Small intestine (tissue), 7 donors: Measurements from ENCODE around the gene TMPRSS7. TPM values are rescaled to one million over a fixed set of nuclear protein-coding genes. Genes with fewer than 3 reads are reported as not detected.

Source experiments
- DNase-seq, 2 donors: peaks; one replicate each; pipeline versions ENCODE4 v3.0.0 to v3.0.0-alpha.2; 2013
- FAIRE-seq: peaks from 2 replicates; lab custom pipeline; 2012; peaks lifted over from hg19 to GRCh38; lab: Jason Lieb, UNC
- H3K27ac ChIP-seq, 3 donors: one replicate each; pipeline ENCODE4 v1.5.1; 2013; ENCODE audit warnings: low read length in 2 of 3, mild to moderate bottlenecking in 2 of 3, control low read depth in 1 of 3, inconsistent platforms in 1 of 3, low read depth in 1 of 3, moderate library complexity in 1 of 3
- H3K27me3 ChIP-seq, 3 donors: one replicate each; pipeline ENCODE4 v1.6.1; 2013; ENCODE audit warnings: low read length in 3 of 3, inconsistent platforms in 1 of 3; ENCODE audit not compliant: control insufficient read depth in 3 of 3, insufficient read depth in 3 of 3
- H3K36me3 ChIP-seq, 3 donors: one replicate each; pipeline ENCODE4 v1.6.1; 2013; ENCODE audit warnings: low read length in 3 of 3, inconsistent platforms in 1 of 3, low read depth in 1 of 3, mild to moderate bottlenecking in 1 of 3, moderate library complexity in 1 of 3; ENCODE audit not compliant: control insufficient read depth in 3 of 3, insufficient read depth in 2 of 3
- H3K4me1 ChIP-seq, 3 donors: one replicate each; pipeline ENCODE4 v1.6.1; 2013; ENCODE audit warnings: low read length in 2 of 3, inconsistent platforms in 1 of 3, low read depth in 1 of 3, mild to moderate bottlenecking in 1 of 3, moderate library complexity in 1 of 3; ENCODE audit not compliant: control insufficient read depth in 3 of 3, insufficient read depth in 2 of 3
- H3K4me3 ChIP-seq, 3 donors: one replicate each; pipeline ENCODE4 v1.5.1; 2013; ENCODE audit warnings: low read length in 3 of 3, control low read depth in 1 of 3, inconsistent platforms in 1 of 3, low read depth in 1 of 3, mild to moderate bottlenecking in 1 of 3, moderate library complexity in 1 of 3
- H3K9me3 ChIP-seq, 2 donors: one replicate each; pipeline ENCODE4 v1.6.1; 2013; ENCODE audit warnings: low read depth in 1 of 2, low read length in 1 of 2; ENCODE audit not compliant: control insufficient read depth in 2 of 2, insufficient read depth in 1 of 2
- WGBS, 3 donors: extraction: QIAGEN DNeasy Blood & Tissue Kit; methylation state at CpG; one replicate each; pipeline ENCODE4 v1.1.7; 2013; 5-methylcytosine and 5-hydroxymethylcytosine counted together
- polyA plus RNA-seq, 4 donors: library from polyadenylated mRNA; stranded (reverse) in 3 of 4; unstranded in 1 of 4; fragments of 200-250 nt in 3 of 4; fragments of 120-200 nt in 1 of 4; gene quantifications; one replicate each; pipeline versions ENCODE4 v1.2.1 to v1.2.3, GENCODE V29; 2013
- donor health status: healthy with polysubstance abuse.
- donor health status: control.
- donor health status: control.
- donor health status: Bipolar disorder and iron deficiency.
- donor health status: healthy.

Gene TMPRSS7
- polyA plus RNA-seq, 4 donors = 0.22 to 0.81 (median 0.31) TPM; not detected in 1

DNA sequence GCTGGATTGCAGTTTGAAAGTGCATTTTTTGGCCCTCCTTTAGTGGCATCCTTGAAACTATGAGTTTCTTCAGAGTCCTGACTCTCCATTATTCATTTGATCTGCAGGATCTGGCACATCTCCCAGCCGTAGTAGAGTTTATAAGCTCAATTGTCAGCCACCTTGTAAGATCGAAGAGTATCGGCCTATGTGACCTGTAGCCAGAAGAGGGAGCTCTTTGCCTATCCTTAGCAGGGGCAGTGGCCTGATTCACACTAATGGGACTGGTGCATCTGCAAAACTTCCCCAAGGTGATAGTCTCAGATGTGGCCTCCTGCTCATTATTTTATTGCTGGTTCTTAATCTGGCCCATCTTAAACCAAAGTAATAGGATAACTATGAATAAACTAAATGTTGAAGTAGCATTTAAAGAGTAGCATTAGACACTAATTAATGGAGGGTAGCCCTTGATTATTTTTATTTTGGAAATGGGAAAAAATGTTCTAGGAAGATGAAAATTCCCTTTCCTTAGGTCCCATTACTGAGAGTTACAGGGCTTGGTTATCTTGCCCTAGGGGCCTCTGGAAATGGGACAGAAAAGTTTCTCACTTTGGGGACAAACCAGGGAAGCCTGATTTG, 77.4 kb downstream of the TMPRSS7 start:
- DNase-seq (peak; percentile 68 to 74), FAIRE-seq (no peak)
- 9 to 13% (median 11%) methylated on average over 3 of the region's 3 CpGs for WGBS, 3 donors
- no peak overlapping the region for H3K4me3 ChIP-seq
- H3K27ac ChIP-seq = no peak overlapping the region
- H3K27me3 ChIP-seq = no peaks in the 10 kb centered on the region
- H3K9me3 ChIP-seq = no peaks in the 10 kb centered on the region
- H3K4me1 ChIP-seq = no peaks in the 10 kb centered on the region
- peaks cover 0 to 16% (median 0%) of the 10 kb centered on the region in 3 donors for H3K36me3 ChIP-seq

DNA sequence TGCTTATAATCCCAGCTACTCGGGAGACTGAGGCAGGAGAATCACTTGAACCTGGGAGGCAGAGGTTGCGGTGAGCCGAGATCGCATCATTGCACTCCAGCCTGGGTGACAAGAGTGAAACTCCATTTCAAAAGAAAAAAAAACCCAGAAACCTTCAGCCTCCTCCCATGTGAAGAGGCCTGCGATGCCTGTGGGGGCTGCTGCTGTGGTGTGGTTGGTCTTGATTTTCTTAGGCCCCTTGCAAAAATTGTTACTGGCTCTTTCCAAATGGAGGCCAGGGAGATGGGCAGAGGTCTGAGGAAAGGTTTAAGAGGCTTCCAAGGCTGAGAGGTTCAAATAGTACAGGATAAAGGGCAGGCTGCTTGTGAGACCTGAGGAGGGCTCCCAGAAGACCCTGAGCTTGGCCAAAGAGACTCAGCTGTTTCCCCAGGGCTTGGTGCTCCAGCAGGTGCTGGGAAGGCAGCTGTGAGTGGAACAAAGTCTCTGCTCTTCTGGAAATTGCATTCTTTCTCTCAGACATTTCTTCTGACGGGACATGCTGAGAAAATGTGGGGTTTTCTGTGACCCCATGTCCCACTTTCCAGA, 80.1 kb downstream of the TMPRSS7 start:
- Histone ChIP-seq H3K4me3 (no peak overlapping the region), H3K27ac (no peak overlapping the region), H3K4me1 (no peaks in the 10 kb centered on the region), H3K36me3 (peaks cover 0 to 17% (median 0%) of the 10 kb centered on the region in 3 donors), H3K27me3 (no peaks in the 10 kb centered on the region), H3K9me3 (no peaks in the 10 kb centered on the region)
- FAIRE-seq (no peak), DNase-seq (no peak)
- WGBS, 3 donors = 85 to 94% (median 90%) methylated on average over 6 of the region's 6 CpGs

DNA sequence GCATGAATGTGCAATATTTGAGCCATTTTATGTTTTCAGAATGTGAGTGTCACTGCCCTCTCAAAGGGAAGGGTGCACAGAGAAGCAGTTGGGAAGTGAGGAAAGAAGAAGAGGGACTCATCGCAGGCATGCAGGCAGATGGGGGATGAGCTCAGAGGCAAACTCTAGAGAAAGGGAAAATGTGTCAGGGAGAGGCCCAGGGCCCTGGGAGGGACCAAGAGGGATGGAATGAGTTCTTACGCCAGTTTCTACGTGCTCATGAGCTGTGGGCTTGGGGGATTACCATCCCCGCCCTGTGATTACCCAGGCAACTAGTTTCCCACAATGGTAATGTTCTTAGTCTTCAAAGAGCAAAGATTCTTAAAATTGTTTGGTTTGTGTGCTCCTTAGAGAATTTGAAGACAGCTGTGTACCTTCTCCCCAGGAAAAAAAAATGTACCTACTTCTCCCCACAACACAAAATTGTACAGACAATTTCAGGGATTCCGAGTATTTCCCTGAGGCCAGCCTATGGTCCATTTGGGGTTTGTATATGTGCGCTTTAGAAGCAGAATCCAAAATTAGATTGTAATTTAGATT, 80.7 kb downstream of the TMPRSS7 start:
- FAIRE-seq (no peak), DNase-seq (no peak)
- H3K9me3 ChIP-seq = no peaks in the 10 kb centered on the region
- 84 to 94% (median 87%) methylated on average over 6 of the region's 6 CpGs for WGBS, 3 donors
- peaks cover 0 to 17% (median 0%) of the 10 kb centered on the region in 3 donors for H3K36me3 ChIP-seq
- no peak overlapping the region for H3K27ac ChIP-seq
- H3K27me3 ChIP-seq = no peaks in the 10 kb centered on the region
- no peaks in the 10 kb centered on the region for H3K4me1 ChIP-seq
- H3K4me3 ChIP-seq = no peak overlapping the region

DNA sequence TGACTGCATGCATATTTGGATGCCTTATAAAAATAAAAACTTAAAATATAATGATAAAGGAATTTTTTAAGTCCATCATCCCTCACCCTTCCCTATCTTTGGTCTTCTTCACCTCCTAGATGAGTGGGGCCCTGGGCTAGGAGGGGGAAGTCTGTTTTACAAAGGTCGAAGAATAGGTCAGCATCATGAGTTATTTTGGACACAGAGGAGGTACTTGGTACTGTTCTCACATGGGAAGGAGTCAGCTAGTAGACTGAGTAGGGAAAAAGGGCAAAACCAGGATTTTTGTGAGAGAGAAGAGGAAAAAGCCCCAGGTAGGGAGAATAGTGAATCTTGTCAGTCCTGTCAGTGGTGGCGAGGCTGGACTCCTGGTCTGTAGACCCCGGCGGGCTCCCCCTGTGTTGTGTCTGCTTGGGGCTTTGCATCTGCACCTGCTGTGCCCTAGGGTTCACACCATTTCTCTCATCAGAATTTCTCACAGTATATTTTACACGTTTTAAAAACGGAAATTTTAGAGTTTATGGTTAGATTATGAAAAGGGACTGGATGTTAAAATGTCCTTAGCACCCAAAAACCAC, 81.4 kb downstream of the TMPRSS7 start:
- H3K4me3 ChIP-seq = no peak overlapping the region
- H3K9me3 ChIP-seq = no peaks in the 10 kb centered on the region
- no peaks in the 10 kb centered on the region for H3K4me1 ChIP-seq
- H3K27ac ChIP-seq = no peak overlapping the region
- no peaks in the 10 kb centered on the region for H3K27me3 ChIP-seq
- FAIRE-seq (no peak), DNase-seq (no peak)
- WGBS, 3 donors = 79 to 90% (median 85%) methylated on average over 6 of the region's 6 CpGs
- peaks cover 0 to 15% (median 0%) of the 10 kb centered on the region in 3 donors for H3K36me3 ChIP-seq

DNA sequence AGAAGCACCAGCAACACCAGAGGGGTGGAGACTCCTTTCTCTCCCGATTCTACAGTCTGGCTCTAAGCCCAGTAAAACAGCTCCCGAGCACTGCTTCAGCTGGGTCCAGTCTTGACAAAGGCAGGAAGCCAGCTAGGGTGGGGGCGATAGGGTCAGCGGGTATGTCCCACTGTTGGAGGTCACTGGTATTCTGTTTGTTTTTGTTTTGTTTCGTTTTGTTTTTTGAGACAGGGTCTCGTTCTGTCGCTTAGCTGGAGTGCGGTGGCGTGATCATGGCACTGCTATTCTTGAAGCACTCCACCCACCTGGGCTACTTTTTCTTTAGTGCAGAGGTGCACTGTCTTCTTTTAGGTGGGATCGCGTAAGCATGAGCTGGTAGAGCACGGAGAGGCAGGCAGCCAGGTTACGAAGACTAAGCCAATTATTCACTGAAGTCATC, 82.2 kb downstream of the TMPRSS7 start:
- FAIRE-seq = no peak
- H3K4me3 ChIP-seq = no peak overlapping the region
- H3K4me1 ChIP-seq = no peaks in the 10 kb centered on the region

DNA sequence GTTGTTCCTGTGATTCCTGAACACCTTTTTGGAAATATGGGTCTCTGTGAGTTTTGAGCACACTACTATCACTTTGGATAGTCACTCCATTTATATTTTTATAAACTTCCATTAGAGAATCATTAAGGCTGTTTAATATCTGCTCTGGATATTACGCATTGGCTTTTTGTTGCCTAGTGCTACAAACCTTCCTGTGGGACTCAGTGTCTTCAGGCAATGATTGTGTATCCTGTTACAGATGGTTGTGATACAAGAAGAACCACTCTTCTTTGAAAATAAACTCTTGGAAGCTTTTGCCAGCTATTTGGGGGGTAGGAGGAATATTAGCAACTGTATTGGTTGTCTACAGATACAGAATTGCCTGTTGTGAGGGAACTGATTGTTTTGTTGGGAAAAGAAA, 82.9 kb downstream of the TMPRSS7 start:
- no peaks in the 10 kb centered on the region for H3K9me3 ChIP-seq
- FAIRE-seq = no peak
- H3K4me1 ChIP-seq = no peaks in the 10 kb centered on the region

More for the DNA sequence above, 82.2 kb downstream of the TMPRSS7 start:
- Histone ChIP-seq H3K36me3 (peaks cover 0 to 9% (median 0%) of the 10 kb centered on the region in 3 donors), H3K27ac (no peak overlapping the region), H3K27me3 (no peaks in the 10 kb centered on the region), H3K9me3 (no peaks in the 10 kb centered on the region)
- DNase-seq = no peak
- WGBS, 3 donors = 72 to 79% (median 79%) methylated on average over 13 of the region's 13 CpGs

DNA sequence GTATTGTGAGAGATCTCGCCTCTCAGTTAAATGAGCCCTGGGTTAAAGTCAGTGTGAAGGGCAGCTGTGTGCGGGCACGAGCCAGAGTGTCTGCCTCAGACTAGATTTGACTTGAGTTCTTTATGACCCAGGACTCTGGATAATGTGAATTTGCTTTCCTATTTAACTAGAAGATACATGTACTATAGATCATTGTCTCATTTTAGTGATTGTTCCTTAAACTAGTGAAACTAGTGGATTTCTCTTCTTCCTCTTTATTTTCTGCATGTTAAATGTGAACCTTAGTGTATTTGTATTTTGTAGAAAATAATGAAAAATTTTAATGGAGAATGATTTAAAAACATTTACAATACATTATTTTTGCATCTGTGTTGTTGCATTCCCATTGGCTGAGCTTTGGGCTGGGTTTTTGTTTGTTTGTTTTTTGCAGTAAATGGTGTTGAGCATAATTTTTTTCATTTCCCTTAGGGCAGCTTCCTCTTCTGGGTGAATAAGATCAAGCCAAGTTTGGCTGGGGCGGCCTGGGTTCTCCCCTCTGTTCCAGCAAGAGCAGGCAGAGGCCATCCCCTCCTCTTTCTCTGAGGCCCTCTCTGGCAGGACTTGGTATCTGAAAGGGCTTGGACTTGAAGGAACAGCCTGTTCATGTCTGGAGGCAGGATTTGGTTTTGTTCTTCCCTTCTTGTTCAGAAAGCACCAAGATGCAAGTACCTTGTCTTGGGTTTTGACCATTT, 83.5 kb downstream of the TMPRSS7 start:
- H3K9me3 ChIP-seq = no peaks in the 10 kb centered on the region
- no peak overlapping the region for H3K4me3 ChIP-seq
- no peak overlapping the region for H3K27ac ChIP-seq
- H3K27me3 ChIP-seq = no peaks in the 10 kb centered on the region
- 85 to 91% (median 90%) methylated on average over 4 of the region's 4 CpGs for WGBS, 3 donors
- DNase-seq = no peak
- peaks cover 0 to 9% (median 0%) of the 10 kb centered on the region in 3 donors for H3K36me3 ChIP-seq
- no peak for FAIRE-seq
- no peaks in the 10 kb centered on the region for H3K4me1 ChIP-seq

More for the DNA sequence above, 82.9 kb downstream of the TMPRSS7 start:
- WGBS, 3 donors = 96 to 100% (median 100%) methylated on average over 1 of the region's 1 CpG
- no peak overlapping the region for H3K4me3 ChIP-seq
- H3K36me3 ChIP-seq = peaks cover 0 to 9% (median 0%) of the 10 kb centered on the region in 3 donors
- DNase-seq = no peak
- H3K27me3 ChIP-seq = no peaks in the 10 kb centered on the region
- H3K27ac ChIP-seq = no peak overlapping the region
